Measurements from ENCODE around the gene IGDCC3. TPM values are rescaled to one million over a fixed set of nuclear protein-coding genes. Genes with fewer than 3 reads are reported as not detected.
A peak's percentile ranks its signal among the peaks of the same experiment; 100 is the strongest.

IGDCC3 gene
- total and polyA plus RNA-seq, 2 of the 8 experiments (the other 6 are each of a cell fraction or from before 2014, with no cell fraction given), result 26.8 to 45.7 TPM

- Histone ChIP-seq H4K91ac (replicated peaks; ENCODE audit: insufficient read length, low read length) (peak overlapping the region; percentile 45), H3K36me3 (ENCODE audit: control insufficient read depth in 2 of 4, insufficient read depth in 4 of 4, low read length in 3 of 4) (no peaks in the 10 kb centered on the region), H2BK12ac (ENCODE audit: low read depth, low read length) (peak overlapping the region; percentile 3; the same call in 1 of the 2 replicates), H3K4me3 (ENCODE audit: extremely low read depth in 1 of 4, insufficient read depth in 2 of 4, low read depth in 3 of 4, low read length in 4 of 4) (no peak overlapping the region), H3K4me1 (replicated peaks in 1 of 4; ENCODE audit: control insufficient read depth in 3 of 4, insufficient read depth in 4 of 4, low read length in 3 of 4) (peaks cover 28 to 48% (median 38%) of the 10 kb centered on the region in 4 experiments), H2AFZ (ENCODE audit: low read length) (no peak overlapping the region), H3K4ac (replicated peaks; ENCODE audit: insufficient read length, low read depth, low read length) (no peak overlapping the region), H3K23ac (ENCODE audit: insufficient read length) (no peak overlapping the region), H3K79me2 (ENCODE audit: control insufficient read depth in 1 of 2, insufficient read depth in 2 of 2, low read length in 2 of 2) (peaks cover 0 to 3% of the 10 kb centered on the region in 2 experiments; a peak in 1 of 4 replicates), H3K18ac (ENCODE audit: extremely low read depth, low read length) (peak overlapping the region; percentile 91), H3K23me2 (ENCODE audit: low read depth, low read length) (no peaks in the 10 kb centered on the region; the same call in none of the 2 replicates), H3K27me3 (replicated peaks in 1 of 4; ENCODE audit: control insufficient read depth in 3 of 4, extremely low read depth in 1 of 4, insufficient read depth in 3 of 4, low read length in 3 of 4) (peaks cover 0 to 4% (median 0%) of the 10 kb centered on the region in 4 experiments; a peak in 2 of 7 replicates), H2BK20ac (ENCODE audit: low read length) (0 out of 2 replicates have a peak overlapping the region, but pooled peaks have one; percentile 88), H4K5ac (ENCODE audit: insufficient read length, low read depth, low read length) (no peak overlapping the region), H2BK15ac (ENCODE audit: low read length) (no peak overlapping the region), H3K14ac (ENCODE audit: insufficient read length) (no peak overlapping the region), H3K79me1 (ENCODE audit: low read depth, low read length) (no peaks in the 10 kb centered on the region; the same call in 1 of the 2 replicates), H2BK120ac (replicated peaks; ENCODE audit: low read depth, low read length) (peak overlapping the region; percentile 30), H2AK5ac (ENCODE audit: low read depth, low read length) (no peak overlapping the region), H4K20me1 (replicated peaks in 1 of 2; ENCODE audit: control insufficient read depth in 1 of 2, insufficient read depth in 2 of 2, low read length in 2 of 2) (no peaks in the 10 kb centered on the region), H4K8ac (ENCODE audit: extremely low read depth, insufficient read depth, low read length) (no peak overlapping the region), H2BK5ac (ENCODE audit: low read depth, low read length) (no peak overlapping the region), H3K56ac (replicated peaks; ENCODE audit: insufficient read length, low read depth, low read length) (no peak overlapping the region), H3K4me2 (ENCODE audit: insufficient read depth in 1 of 2, low read depth in 2 of 2, low read length in 2 of 2) (0 out of 4 replicates have a peak overlapping the region, but pooled peaks of 1 of the 2 experiments have one; percentile 3), H3K9me3 (ENCODE audit: insufficient read depth in 2 of 2, low read depth in 1 of 2, low read length in 1 of 2) (no peaks in the 10 kb centered on the region), H3K9ac (replicated peaks in 1 of 4; ENCODE audit: extremely low read depth in 1 of 4, low read depth in 3 of 4, low read length in 3 of 4) (no peak overlapping the region), H3K27ac (ENCODE audit: low read depth, low read length) (no peak overlapping the region)
- CTCF ChIA-PET (ENCODE audit: partially characterized antibody), result interaction anchor here (1.2 to 2.2 kb wide), 7 partner anchors 10 to 45 kb away, joined by 3 to 10 read pairs (median 6); no protein-coding TSS in a partner anchor
- 85% methylated on average over 2 of the region's 2 CpGs; no CpG with 5 or more reads in 1 of the 2 experiments for WGBS, 2 experiments (ENCODE audit: extremely low coverage in 1 of 2, insufficient coverage in 1 of 2, insufficient read length in 1 of 2, insufficient replicate concordance in 2 of 2, low coverage in 1 of 2, low lambda C conversion rate in 2 of 2, missing lambda C conversion rate in 1 of 2)
- POLR2A ChIA-PET (ENCODE audit: partially characterized antibody), result interaction anchor here (0.7 to 5.6 kb wide), 7 partner anchors 15 to 179 kb away, joined by 3 to 25 read pairs (median 5); partner anchors contain the start of genes CLPX and RNU5B-1
- DNase-seq (ENCODE audit: low read depth in 1 of 2, low spot score in 2 of 2) (no peak), FAIRE-seq (no peak)
- TF ChIP-seq SP4 (IDR thresholded peaks at IDR 0.05; ENCODE audit: low read length) (no peak), CHD1 (IDR thresholded peaks at IDR 0.05; ENCODE audit: low read depth, low read length) (no peak), BCL11A (IDR thresholded peaks at IDR 0.05; ENCODE audit: low read depth in 2 of 2, low read length in 2 of 2) (no peak), JUN (IDR thresholded peaks at IDR 0.05; ENCODE audit: low read depth, low read length) (no peak), MAX (IDR thresholded peaks at IDR 0.05) (no peak)
Measured at GRCh38 chr15:65363766-65364165, 14.0 kb downstream of the IGDCC3 start.

Measured in H1 (cell line).